ENCODE data around the gene FBXW11.

FBXW11 gene

GRCh38 chr5:172009536-172010270, 3.3 kb upstream of the FBXW11 start:
- no peaks in the 10 kb centered on the region for H3K36me3 ChIP-seq (ENCODE audit: control insufficient read depth, insufficient read depth, low read length)
- H3K4me1 ChIP-seq (ENCODE audit: control insufficient read depth, insufficient read depth, low read length), result peaks cover 16% of the 10 kb centered on the region
- no peaks in the 10 kb centered on the region for H3K27me3 ChIP-seq (ENCODE audit: control insufficient read depth, insufficient read depth, low read length)
- no peak overlapping the region for H3K9ac ChIP-seq (ENCODE audit: low read length)
- no peaks in the 10 kb centered on the region for H3K9me3 ChIP-seq (ENCODE audit: control insufficient read depth, low read length)
- H3K4me3 ChIP-seq (ENCODE audit: low read length), result no peak overlapping the region

GRCh38 chr5:172008689-172009141, 2.3 kb upstream of the FBXW11 start:
- no peak overlapping the region for H3K9ac ChIP-seq (ENCODE audit: low read length)
- H3K27me3 ChIP-seq (ENCODE audit: control insufficient read depth, insufficient read depth, low read length), result no peaks in the 10 kb centered on the region
- H3K9me3 ChIP-seq (ENCODE audit: control insufficient read depth, low read length), result no peaks in the 10 kb centered on the region
- H3K36me3 ChIP-seq (ENCODE audit: control insufficient read depth, insufficient read depth, low read length), result no peaks in the 10 kb centered on the region
- H3K4me3 ChIP-seq (ENCODE audit: low read length), result no peak overlapping the region
- peaks cover 23% of the 10 kb centered on the region for H3K4me1 ChIP-seq (ENCODE audit: control insufficient read depth, insufficient read depth, low read length)

GRCh38 chr5:172008111-172008455, 1.6 kb upstream of the FBXW11 start:
- no peaks in the 10 kb centered on the region for H3K9me3 ChIP-seq (ENCODE audit: control insufficient read depth, low read length)
- H3K4me1 ChIP-seq (ENCODE audit: control insufficient read depth, insufficient read depth, low read length), result peaks cover 30% of the 10 kb centered on the region
- no peak overlapping the region for H3K9ac ChIP-seq (ENCODE audit: low read length)
- H3K4me3 ChIP-seq (ENCODE audit: low read length), result no peak overlapping the region
- H3K36me3 ChIP-seq (ENCODE audit: control insufficient read depth, insufficient read depth, low read length), result no peaks in the 10 kb centered on the region
- no peaks in the 10 kb centered on the region for H3K27me3 ChIP-seq (ENCODE audit: control insufficient read depth, insufficient read depth, low read length)

- Histone ChIP-seq H3K36me3 (ENCODE audit: control insufficient read depth, insufficient read depth, low read length) (no peaks in the 10 kb centered on the region), H3K9ac (ENCODE audit: low read length) (peak overlapping the region; percentile 94), H3K4me3 (ENCODE audit: low read length) (peak overlapping the region; percentile 79), H3K27me3 (ENCODE audit: control insufficient read depth, insufficient read depth, low read length) (no peaks in the 10 kb centered on the region), H3K4me1 (ENCODE audit: control insufficient read depth, insufficient read depth, low read length) (peaks cover 35% of the 10 kb centered on the region), H3K9me3 (ENCODE audit: control insufficient read depth, low read length) (no peaks in the 10 kb centered on the region)
Measured at GRCh38 chr5:172007175-172008110, 1.0 kb upstream of the FBXW11 start.

GRCh38 chr5:172005708-172006320, 624 bp downstream of the FBXW11 start:
- Histone ChIP-seq H3K36me3 (ENCODE audit: control insufficient read depth, insufficient read depth, low read length) (no peaks in the 10 kb centered on the region), H3K9me3 (ENCODE audit: control insufficient read depth, low read length) (no peaks in the 10 kb centered on the region), H3K4me3 (ENCODE audit: low read length) (peak overlapping the region; percentile 79), H3K9ac (ENCODE audit: low read length) (peak overlapping the region; percentile 94), H3K27me3 (ENCODE audit: control insufficient read depth, insufficient read depth, low read length) (no peaks in the 10 kb centered on the region), H3K4me1 (ENCODE audit: control insufficient read depth, insufficient read depth, low read length) (peaks cover 51% of the 10 kb centered on the region)

GRCh38 chr5:172004824-172005237, 1.6 kb downstream of the FBXW11 start:
- peaks cover 61% of the 10 kb centered on the region for H3K4me1 ChIP-seq (ENCODE audit: control insufficient read depth, insufficient read depth, low read length)
- no peaks in the 10 kb centered on the region for H3K27me3 ChIP-seq (ENCODE audit: control insufficient read depth, insufficient read depth, low read length)
- peak overlapping the region; percentile 79 for H3K4me3 ChIP-seq (ENCODE audit: low read length)
- H3K9ac ChIP-seq (ENCODE audit: low read length), result peak overlapping the region; percentile 94
- no peaks in the 10 kb centered on the region for H3K36me3 ChIP-seq (ENCODE audit: control insufficient read depth, insufficient read depth, low read length)
- H3K9me3 ChIP-seq (ENCODE audit: control insufficient read depth, low read length), result no peaks in the 10 kb centered on the region

- Histone ChIP-seq H3K4me3 (ENCODE audit: low read length) (no peak overlapping the region), H3K4me1 (ENCODE audit: control insufficient read depth, insufficient read depth, low read length) (peaks cover 63% of the 10 kb centered on the region), H3K27me3 (ENCODE audit: control insufficient read depth, insufficient read depth, low read length) (no peaks in the 10 kb centered on the region), H3K9me3 (ENCODE audit: control insufficient read depth, low read length) (no peaks in the 10 kb centered on the region), H3K9ac (ENCODE audit: low read length) (no peak overlapping the region), H3K36me3 (ENCODE audit: control insufficient read depth, insufficient read depth, low read length) (no peaks in the 10 kb centered on the region)
Measured at GRCh38 chr5:172003746-172004145, 2.7 kb downstream of the FBXW11 start.

GRCh38 chr5:172002840-172003512, 3.5 kb downstream of the FBXW11 start:
- peaks cover 59% of the 10 kb centered on the region for H3K4me1 ChIP-seq (ENCODE audit: control insufficient read depth, insufficient read depth, low read length)
- no peaks in the 10 kb centered on the region for H3K27me3 ChIP-seq (ENCODE audit: control insufficient read depth, insufficient read depth, low read length)
- H3K36me3 ChIP-seq (ENCODE audit: control insufficient read depth, insufficient read depth, low read length), result no peaks in the 10 kb centered on the region
- no peak overlapping the region for H3K4me3 ChIP-seq (ENCODE audit: low read length)
- no peak overlapping the region for H3K9ac ChIP-seq (ENCODE audit: low read length)
- no peaks in the 10 kb centered on the region for H3K9me3 ChIP-seq (ENCODE audit: control insufficient read depth, low read length)

- H3K9me3 ChIP-seq (ENCODE audit: control insufficient read depth, low read length), result no peaks in the 10 kb centered on the region
- H3K4me1 ChIP-seq (ENCODE audit: control insufficient read depth, insufficient read depth, low read length), result peaks cover 60% of the 10 kb centered on the region
- H3K4me3 ChIP-seq (ENCODE audit: low read length), result no peak overlapping the region
- H3K9ac ChIP-seq (ENCODE audit: low read length), result no peak overlapping the region
- no peaks in the 10 kb centered on the region for H3K27me3 ChIP-seq (ENCODE audit: control insufficient read depth, insufficient read depth, low read length)
- H3K36me3 ChIP-seq (ENCODE audit: control insufficient read depth, insufficient read depth, low read length), result no peaks in the 10 kb centered on the region
Measured at GRCh38 chr5:172002310-172002709, 4.1 kb downstream of the FBXW11 start.

- peaks cover 71% of the 10 kb centered on the region for H3K4me1 ChIP-seq (ENCODE audit: control insufficient read depth, insufficient read depth, low read length)
- no peak overlapping the region for H3K4me3 ChIP-seq (ENCODE audit: low read length)
- no peaks in the 10 kb centered on the region for H3K27me3 ChIP-seq (ENCODE audit: control insufficient read depth, insufficient read depth, low read length)
- H3K36me3 ChIP-seq (ENCODE audit: control insufficient read depth, insufficient read depth, low read length), result no peaks in the 10 kb centered on the region
- H3K9me3 ChIP-seq (ENCODE audit: control insufficient read depth, low read length), result no peaks in the 10 kb centered on the region
- no peak overlapping the region for H3K9ac ChIP-seq (ENCODE audit: low read length)
Measured at GRCh38 chr5:171999877-172000276, 6.6 kb downstream of the FBXW11 start.

- no peak overlapping the region for H3K9ac ChIP-seq (ENCODE audit: low read length)
- H3K36me3 ChIP-seq (ENCODE audit: control insufficient read depth, insufficient read depth, low read length), result no peaks in the 10 kb centered on the region
- peaks cover 66% of the 10 kb centered on the region for H3K4me1 ChIP-seq (ENCODE audit: control insufficient read depth, insufficient read depth, low read length)
Measured at GRCh38 chr5:171999100-171999499, 7.3 kb downstream of the FBXW11 start.

More at GRCh38 chr5:171999100-171999499, 7.3 kb downstream of the FBXW11 start:
- Histone ChIP-seq H3K27me3 (ENCODE audit: control insufficient read depth, insufficient read depth, low read length) (no peaks in the 10 kb centered on the region), H3K9me3 (ENCODE audit: control insufficient read depth, low read length) (no peaks in the 10 kb centered on the region), H3K4me3 (ENCODE audit: low read length) (no peak overlapping the region)

Measured in mucosa of stomach (tissue), 1 donor.